GM23338 (cell line): ENCODE measurements around the gene TEAD2. TPM values are rescaled to one million over a fixed set of nuclear protein-coding genes. Genes with fewer than 3 reads are reported as not detected.

ENCODE experiments used
- ATAC-seq: fragments of 200-7000 bp; cut with Tn5 transposase; 3 replicates; pipeline ENCODE4 v1.9.1; 2020
- DNase-seq: peaks from one replicate; pipeline ENCODE4 v3.0.0-alpha.2; 2015; ENCODE audit warnings: low spot score
- H2AFZ ChIP-seq: fragments of 200-600 bp; sonication (generic); 2 replicates; pipeline ENCODE4 v1.8.0; 2016; ENCODE audit warnings: antibody characterized with exemption, mild to moderate bottlenecking, moderate library complexity
- H3F3A ChIP-seq: fragments of 200-600 bp; sonication (generic); replicated peaks from 2 replicates; pipeline ENCODE4 v1.8.0; 2017; ENCODE audit warnings: antibody characterized with exemption, mixed run types, low read depth
- H3K27ac ChIP-seq: fragments of 200-600 bp; sonication (generic); 2 replicates; pipeline ENCODE4 v1.6.1; 2016; ENCODE audit warnings: low read depth
- H3K27me3 ChIP-seq: fragments of 200-600 bp; sonication (generic); 2 replicates; pipeline ENCODE4 v1.8.0; 2016; ENCODE audit warnings: mild to moderate bottlenecking, mixed run types, moderate library complexity; ENCODE audit not compliant: insufficient read depth
- H3K36me3 ChIP-seq: fragments of 200-600 bp; sonication (generic); 2 replicates; pipeline ENCODE4 v1.8.0; 2016; ENCODE audit warnings: mild to moderate bottlenecking; ENCODE audit not compliant: insufficient read depth
- H3K4me1 ChIP-seq: fragments of 200-600 bp; sonication (generic); 2 replicates; pipeline ENCODE4 v1.8.0; 2016; ENCODE audit warnings: mild to moderate bottlenecking, moderate library complexity; ENCODE audit not compliant: insufficient read depth
- H3K4me2 ChIP-seq: fragments of 200-600 bp; sonication (generic); 2 replicates; pipeline ENCODE4 v1.7.1; 2017; ENCODE audit warnings: mixed run types
- H3K4me3 ChIP-seq: fragments of 200-600 bp; sonication (generic); 2 replicates; pipeline ENCODE4 v1.6.1; 2016; ENCODE audit warnings: mixed run types
- H3K79me2 ChIP-seq: fragments of 200-600 bp; sonication (generic); replicated peaks from 2 replicates; pipeline ENCODE4 v1.8.0; 2017; ENCODE audit warnings: mild to moderate bottlenecking; ENCODE audit not compliant: insufficient read depth
- H3K9me2 ChIP-seq: fragments of 200-600 bp; sonication (generic); 2 replicates; pipeline ENCODE4 v1.8.0; 2017; ENCODE audit not compliant: insufficient read depth
- H4K20me1 ChIP-seq: fragments of 200-600 bp; sonication (generic); replicated peaks from 2 replicates; pipeline ENCODE4 v1.8.0; 2017; ENCODE audit warnings: mild to moderate bottlenecking; ENCODE audit not compliant: insufficient read depth
- H3K27ac Mint-ChIP-seq: 2 replicates; pipeline ENCODE4 v1.8.0; 2020; ENCODE audit warnings: inconsistent platforms, mild to moderate bottlenecking, moderate library complexity, mixed read lengths
- H3K27me3 Mint-ChIP-seq: 3 replicates; pipeline ENCODE4 v1.8.0; 2022; ENCODE audit warnings: low read depth, mild to moderate bottlenecking, moderate library complexity, mixed read lengths, inconsistent platforms; ENCODE audit not compliant: insufficient read depth, poor library complexity
- H3K36me3 Mint-ChIP-seq: 3 replicates; pipeline ENCODE4 v1.8.0; 2021; ENCODE audit warnings: low read depth, mild to moderate bottlenecking, inconsistent platforms, moderate library complexity, mixed read lengths
- H3K4me1 Mint-ChIP-seq: 3 replicates; pipeline ENCODE4 v1.8.0; 2020; ENCODE audit warnings: mild to moderate bottlenecking, inconsistent platforms, mixed read lengths
- H3K4me3 Mint-ChIP-seq: 3 replicates; pipeline ENCODE4 v1.8.0; 2021; ENCODE audit warnings: moderate library complexity, mild to moderate bottlenecking, inconsistent platforms, mixed read lengths
- H3K9me3 Mint-ChIP-seq: 3 replicates; pipeline ENCODE4 v1.8.0; 2020; ENCODE audit warnings: moderate library complexity, mild to moderate bottlenecking, inconsistent platforms, mixed read lengths
- ETS1 ChIP-seq: IDR thresholded peaks from 2 replicates; pipeline ENCODE4 v1.6.1; 2016; ENCODE audit warnings: antibody characterized with exemption
- EZH2 ChIP-seq: fragments of 200-600 bp; sonication (generic); IDR thresholded peaks from one replicate; pipeline ENCODE4 v1.8.0; 2017; ENCODE audit warnings: antibody characterized with exemption, mild to moderate bottlenecking, low read depth; ENCODE audit not compliant: unreplicated experiment
- NANOG ChIP-seq: IDR thresholded peaks from 2 replicates; pipeline ENCODE4 v1.6.1; 2016; ENCODE audit warnings: antibody characterized with exemption, borderline replicate concordance
- REST ChIP-seq: IDR thresholded peaks from one replicate; pipeline ENCODE4 v1.6.1; 2018; ENCODE audit warnings: antibody characterized with exemption; ENCODE audit not compliant: unreplicated experiment
- ZNF114 ChIP-seq: fragments of 250-450 bp; sonication (Bioruptor Pico); IDR thresholded peaks from 2 replicates; pipeline ENCODE4 v1.5.0; 2020; ENCODE audit warnings: mild to moderate bottlenecking, moderate library complexity
- ZNF331 ChIP-seq: fragments of 250-450 bp; sonication (Bioruptor Pico); IDR thresholded peaks from 2 replicates; pipeline ENCODE4 v1.5.0; 2020; ENCODE audit warnings: low read depth, mild to moderate bottlenecking, moderate library complexity
- ZNF462 ChIP-seq: fragments of 250-450 bp; sonication (Bioruptor Pico); IDR thresholded peaks from 2 replicates; pipeline ENCODE4 v1.5.0; 2020; ENCODE audit warnings: mild to moderate bottlenecking, moderate library complexity
- polyA plus RNA-seq: library from polyadenylated mRNA; unstranded; fragments of >200 nt; fragmentation: Nextera tagmentation; extraction: Ambion mirVana; gene quantifications from 2 replicates; pipeline ENCODE4 v1.2.1, GENCODE V29; 2016
- total RNA-seq: library from RNA; depleted of rRNA; stranded (reverse); fragments of >200 nt; shearing (Covaris generic); gene quantifications from 2 replicates; pipeline ENCODE4 v1.2.3, GENCODE V29; 2014

The TEAD2 gene
- total and polyA plus RNA-seq, 2 experiments from 2014 or later: 30.3 to 82.5 TPM

- no peaks in the 10 kb centered on the region for H3K9me2 ChIP-seq
- Mint-ChIP-seq H3K27me3 (peaks cover 18% of the 10 kb centered on the region), H3K36me3 (peaks cover 23% of the 10 kb centered on the region), H3K27ac (no peak overlapping the region), H3K4me1 (peaks cover 9% of the 10 kb centered on the region), H3K9me3 (peaks cover 7% of the 10 kb centered on the region; the same call in 1 of the 3 replicates), H3K4me3 (no peak overlapping the region)
- no peaks in the 10 kb centered on the region; the same call in 1 of the 2 replicates for H4K20me1 ChIP-seq
- peak overlapping the region; percentile 94 for H3K4me2 ChIP-seq
- H3K79me2 ChIP-seq: peaks cover 36% of the 10 kb centered on the region
- peaks cover 5% of the 10 kb centered on the region; the same call in 1 of the 2 replicates for H3K4me1 ChIP-seq
- ATAC-seq (peak; percentile 3), DNase-seq (no peak)
- peaks cover 6% of the 10 kb centered on the region; the same call in 1 of the 2 replicates for H3F3A ChIP-seq
- no peaks in the 10 kb centered on the region for H3K27me3 ChIP-seq
- peak overlapping the region; percentile 99 for H3K4me3 ChIP-seq
- peak overlapping the region; percentile 24 for H3K27ac ChIP-seq
- TF ChIP-seq REST (no peak), ZNF462 (CRISPR knock-in tag) (no peak), EZH2 (no peak), NANOG (no peak), ETS1 (no peak), ZNF331 (CRISPR knock-in tag) (no peak), ZNF114 (CRISPR knock-in tag) (no peak)
- peaks cover 15% of the 10 kb centered on the region; the same call in 1 of the 2 replicates for H3K36me3 ChIP-seq
- H2AFZ ChIP-seq: 0 out of 2 replicates have a peak overlapping the region, but pooled peaks have one; percentile 12
Observed at GRCh38 chr19:49362929-49363267, 682 bp upstream of the TEAD2 start.
